Left lung (tissue), 10 donors: Measurements from ENCODE around the gene LAIR1. TPM values are rescaled to one million over a fixed set of nuclear protein-coding genes. Genes with fewer than 3 reads are reported as not detected.
A peak's percentile ranks its signal among the peaks of the same experiment; 100 is the strongest.

Source experiments
- ATAC-seq: fragments of 200-7000 bp; cut with Tn5 transposase; one replicate; pipeline ENCODE4 v1.9.1; 2020; ENCODE audit warnings: moderate library complexity
- DNase-seq, 4 donors: peaks; one replicate each; pipeline ENCODE4 v3.0.0-alpha.2; 2013 to 2020
- H3K27ac ChIP-seq, 2 donors: fragments of 200-600 bp; sonication (generic) in 1 of 2; one replicate each; pipeline versions ENCODE4 v1.5.0 to v1.8.0; 2020 to 2021
- H3K27me3 ChIP-seq, 2 donors: fragments of 200-600 bp; sonication (generic) in 1 of 2; one replicate each; pipeline versions ENCODE4 v1.5.0 to v1.8.0; 2020 to 2021
- H3K36me3 ChIP-seq, 2 donors: fragments of 200-600 bp; sonication (generic) in 1 of 2; one replicate each; pipeline versions ENCODE4 v1.5.0 to v1.8.0; 2020 to 2021
- H3K4me1 ChIP-seq, 2 donors: fragments of 200-600 bp; one replicate each; pipeline ENCODE4 v1.8.0; 2021
- H3K4me3 ChIP-seq, 2 donors: fragments of 200-600 bp; sonication (generic) in 1 of 2; one replicate each; pipeline versions ENCODE4 v1.5.0 to v1.8.0; 2020 to 2021; ENCODE audit warnings: mild to moderate bottlenecking in 1 of 2
- H3K9me3 ChIP-seq, 2 donors: fragments of 200-600 bp; sonication (generic) in 1 of 2; one replicate each; pipeline versions ENCODE4 v1.5.0 to v1.8.0; 2020 to 2021
- intact Hi-C, 2 donors: fragments of 100-400 bp; cut with DNase I; formaldehyde crosslinking; loops; one replicate each; pipeline versions ENCODE4 v1.11.2 to v1.14.2; 2022
- polyA plus RNA-seq, 6 donors: library from polyadenylated mRNA; unstranded; fragments of 120-200 nt; gene quantifications; one replicate each; pipeline ENCODE4 v1.2.1, GENCODE V29; 2013; ENCODE audit not compliant: insufficient read length in 6 of 6
- total RNA-seq, 2 donors: library from RNA; stranded (reverse); fragmentation: NEBNext Ultra II Directional; extraction: Animal tissue kit (Norgen Biotek cat#: 25700); gene quantifications; one replicate each; pipeline ENCODE4 v1.2.1, GENCODE V29; 2021
- TF ChIP-seq, protein P1 (sequence below), 2 donors: fragments of 200-600 bp; sonication (generic) in 1 of 2; IDR thresholded peaks; one replicate each; pipeline versions ENCODE4 v1.5.0 to v1.8.0; 2021; ENCODE audit warnings: antibody characterized with exemption in 2 of 2
- donor health status: DM: no; HTN: yes; CAD: no.
- donor health status: DM: no; HTN: no; CAD: no.

LAIR1 gene
- total and polyA plus RNA-seq, 8 donors, result 5.0 to 172 (median 7.5) TPM

DNA sequence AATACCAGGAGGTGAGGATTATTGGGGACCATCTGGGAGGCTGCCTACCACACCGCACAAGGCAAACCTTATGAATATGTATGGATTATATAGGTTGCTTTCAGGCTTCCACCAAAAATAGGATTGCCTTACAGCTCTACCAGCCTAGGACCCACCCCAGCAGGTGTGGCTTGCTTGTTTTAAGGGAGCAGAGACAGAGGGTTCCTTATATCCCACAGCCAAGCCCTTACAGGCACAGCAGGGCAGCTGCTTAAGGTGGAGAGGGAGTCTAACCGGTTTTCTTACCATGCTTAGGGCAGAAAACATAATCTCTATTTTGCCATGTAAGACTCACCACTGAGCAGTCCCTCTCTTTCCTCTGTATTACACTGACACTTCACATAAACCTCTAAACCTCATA lies 34.5 kb upstream of the LAIR1 start:
- H3K27me3 ChIP-seq, result peaks cover 0 to 41% of the 10 kb centered on the region in 2 donors
- DNase-seq (peak in 1 of 4 donors; percentile 39), ATAC-seq (no peak)
- H3K9me3 ChIP-seq, result no peaks in the 10 kb centered on the region
- no peak overlapping the region for H3K27ac ChIP-seq
- TF ChIP-seq, protein P1, sequence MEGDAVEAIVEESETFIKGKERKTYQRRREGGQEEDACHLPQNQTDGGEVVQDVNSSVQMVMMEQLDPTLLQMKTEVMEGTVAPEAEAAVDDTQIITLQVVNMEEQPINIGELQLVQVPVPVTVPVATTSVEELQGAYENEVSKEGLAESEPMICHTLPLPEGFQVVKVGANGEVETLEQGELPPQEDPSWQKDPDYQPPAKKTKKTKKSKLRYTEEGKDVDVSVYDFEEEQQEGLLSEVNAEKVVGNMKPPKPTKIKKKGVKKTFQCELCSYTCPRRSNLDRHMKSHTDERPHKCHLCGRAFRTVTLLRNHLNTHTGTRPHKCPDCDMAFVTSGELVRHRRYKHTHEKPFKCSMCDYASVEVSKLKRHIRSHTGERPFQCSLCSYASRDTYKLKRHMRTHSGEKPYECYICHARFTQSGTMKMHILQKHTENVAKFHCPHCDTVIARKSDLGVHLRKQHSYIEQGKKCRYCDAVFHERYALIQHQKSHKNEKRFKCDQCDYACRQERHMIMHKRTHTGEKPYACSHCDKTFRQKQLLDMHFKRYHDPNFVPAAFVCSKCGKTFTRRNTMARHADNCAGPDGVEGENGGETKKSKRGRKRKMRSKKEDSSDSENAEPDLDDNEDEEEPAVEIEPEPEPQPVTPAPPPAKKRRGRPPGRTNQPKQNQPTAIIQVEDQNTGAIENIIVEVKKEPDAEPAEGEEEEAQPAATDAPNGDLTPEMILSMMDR (IDR thresholded peaks at IDR 0.05), result no peak
- no peaks in the 10 kb centered on the region for H3K36me3 ChIP-seq
- H3K4me1 ChIP-seq, result no peaks in the 10 kb centered on the region
- intact Hi-C loops, result loop anchor here in 1 of 2 donors (10.0 kb wide), 1 partner anchor 74 kb away; no protein-coding TSS in a partner anchor
- no peak overlapping the region for H3K4me3 ChIP-seq

- DNase-seq (no peak), ATAC-seq (no peak)
- intact Hi-C loops, result loop anchor here in 1 of 2 donors (10.0 kb wide), 1 partner anchor 71 kb away; no protein-coding TSS in a partner anchor
- Histone ChIP-seq H3K27ac (no peak overlapping the region), H3K36me3 (no peaks in the 10 kb centered on the region), H3K9me3 (no peaks in the 10 kb centered on the region), H3K27me3 (peaks cover 0 to 65% of the 10 kb centered on the region in 2 donors), H3K4me3 (no peak overlapping the region), H3K4me1 (peaks cover 0 to 6% of the 10 kb centered on the region in 2 donors)
- TF ChIP-seq, protein P1 (IDR thresholded peaks at IDR 0.05), result no peak
Observed at GRCh38 chr19:54395685-54396084, 31.0 kb upstream of the LAIR1 start.

DNA sequence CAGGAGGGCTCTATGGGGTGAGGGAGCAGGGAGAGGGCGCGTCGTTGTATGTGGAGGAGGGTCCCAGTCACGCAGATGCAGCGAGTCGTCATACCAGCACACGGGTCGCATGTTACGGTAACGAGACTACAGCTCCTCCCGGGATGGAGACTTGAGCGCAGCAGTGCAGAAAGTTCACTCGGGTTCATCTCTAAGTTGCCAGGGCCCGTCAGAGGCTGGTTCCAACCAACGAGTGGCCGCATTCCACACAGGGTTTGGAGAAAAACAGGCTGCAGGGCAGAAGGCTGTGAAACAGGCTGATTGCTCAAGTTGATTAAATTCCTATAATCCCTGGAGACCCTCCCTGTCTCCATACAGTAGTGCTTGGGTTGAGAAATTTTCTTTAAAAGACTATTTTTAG lies 28.6 kb upstream of the LAIR1 start:
- H3K27ac ChIP-seq, result no peak overlapping the region
- H3K4me1 ChIP-seq, result peaks cover 0 to 28% of the 10 kb centered on the region in 2 donors
- no peaks in the 10 kb centered on the region for H3K9me3 ChIP-seq
- H3K4me3 ChIP-seq, result no peak overlapping the region
- ATAC-seq (no peak), DNase-seq (no peak)
- TF ChIP-seq, protein P1 (IDR thresholded peaks at IDR 0.05), result no peak
- no peaks in the 10 kb centered on the region for H3K36me3 ChIP-seq
- H3K27me3 ChIP-seq, result peaks cover 2 to 86% of the 10 kb centered on the region in 2 donors
- intact Hi-C loops, result loop anchor here in 1 of 2 donors (10.0 kb wide), 1 partner anchor 69 kb away; no protein-coding TSS in a partner anchor

DNA sequence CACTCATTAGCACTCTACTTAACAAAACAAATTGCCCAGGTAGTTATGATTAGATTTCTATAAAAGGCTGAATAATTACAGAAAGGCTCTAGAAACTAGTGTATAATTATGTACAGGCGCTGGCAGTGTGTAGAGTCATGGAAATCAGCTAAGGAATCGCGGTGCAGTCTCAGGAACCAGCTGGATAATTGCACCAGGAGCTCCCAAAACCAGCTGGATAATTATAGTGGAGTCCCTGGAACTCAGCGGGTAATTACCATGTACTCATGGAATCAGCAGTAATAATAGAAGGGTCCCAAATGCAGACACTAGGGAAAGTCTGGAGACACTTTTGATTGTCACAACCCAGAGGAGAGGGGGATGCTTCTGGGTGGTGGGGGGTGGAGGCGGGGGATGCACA lies 27.4 kb upstream of the LAIR1 start:
- no peak for DNase-seq
- peaks cover 4 to 90% of the 10 kb centered on the region in 2 donors for H3K27me3 ChIP-seq
- TF ChIP-seq, protein P1 (IDR thresholded peaks at IDR 0.05), result no peak
- ATAC-seq, result no peak
- no peak overlapping the region for H3K4me3 ChIP-seq
- H3K9me3 ChIP-seq, result no peaks in the 10 kb centered on the region
- intact Hi-C loops, result loop anchor here in 1 of 2 donors (10.0 kb wide), 1 partner anchor 67 kb away; no protein-coding TSS in a partner anchor
- no peak overlapping the region for H3K27ac ChIP-seq
- no peaks in the 10 kb centered on the region for H3K36me3 ChIP-seq
- peaks cover 0 to 40% of the 10 kb centered on the region in 2 donors for H3K4me1 ChIP-seq

DNA sequence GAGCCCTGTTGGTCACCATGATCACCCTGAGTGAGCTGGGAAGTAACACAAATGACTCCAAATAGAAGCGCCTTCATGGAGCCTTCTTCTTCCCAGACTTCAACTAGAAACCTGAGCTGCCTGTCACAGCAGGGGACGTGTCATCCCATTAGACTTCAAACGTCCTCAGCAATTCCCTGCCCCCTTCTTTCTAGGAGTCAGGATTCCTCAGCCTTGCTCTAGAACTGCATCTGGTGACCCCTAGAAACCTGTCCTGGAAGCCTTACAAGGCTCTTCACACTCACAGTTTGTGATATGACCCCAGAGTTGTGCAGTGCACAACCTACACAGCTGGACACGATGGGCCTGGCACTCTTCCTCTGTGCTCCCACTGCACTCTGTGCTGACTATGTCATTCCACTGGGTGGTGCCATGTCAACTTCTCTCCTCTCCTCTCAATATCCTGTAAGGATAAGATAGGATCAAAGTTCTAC lies 26.9 kb upstream of the LAIR1 start:
- H3K27me3 ChIP-seq, result peaks cover 4 to 90% of the 10 kb centered on the region in 2 donors
- no peak overlapping the region for H3K27ac ChIP-seq
- no peaks in the 10 kb centered on the region for H3K36me3 ChIP-seq
- TF ChIP-seq, protein P1 (IDR thresholded peaks at IDR 0.05), result no peak
- peaks cover 0 to 45% of the 10 kb centered on the region in 2 donors for H3K4me1 ChIP-seq
- H3K4me3 ChIP-seq, result no peak overlapping the region
- ATAC-seq (no peak), DNase-seq (no peak)
- intact Hi-C loops, result loop anchor here in 1 of 2 donors (10.0 kb wide), 1 partner anchor 67 kb away; no protein-coding TSS in a partner anchor
- H3K9me3 ChIP-seq, result no peaks in the 10 kb centered on the region
